Colon (tissue), 2 donors: ENCODE data around the gene DRG2.

Experiments
- FAIRE-seq: peaks from 2 replicates; lab custom pipeline; 2012; peaks lifted over from hg19 to GRCh38; lab: Jason Lieb, UNC
- donor health status: control.
- donor health status: control.

DRG2 gene

GRCh38 chr17:18117982-18118975, 30.5 kb downstream of the DRG2 start:
- FAIRE-seq = no peak

GRCh38 chr17:18119166-18119745, 31.5 kb downstream of the DRG2 start:
- no peak for FAIRE-seq

DNA sequence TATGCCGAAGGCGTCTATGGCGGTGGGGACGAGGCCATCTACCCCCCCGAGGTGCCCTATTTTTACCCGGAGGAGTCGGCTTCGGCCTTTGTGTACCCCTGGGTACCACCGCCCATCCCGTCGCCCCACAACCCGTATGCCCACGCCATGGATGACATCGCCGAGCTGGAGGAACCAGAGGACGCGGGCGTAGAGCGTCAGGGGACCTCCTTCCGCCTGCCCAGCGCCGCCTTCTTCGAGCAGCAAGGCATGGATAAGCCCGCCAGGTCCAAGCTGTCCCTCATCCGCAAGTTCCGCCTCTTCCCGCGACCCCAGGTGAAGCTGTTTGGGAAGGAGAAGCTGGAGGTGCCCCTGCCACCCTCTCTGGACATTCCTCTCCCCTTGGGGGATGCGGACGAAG, 32.2 kb downstream of the DRG2 start:
- no peak for FAIRE-seq

DNA sequence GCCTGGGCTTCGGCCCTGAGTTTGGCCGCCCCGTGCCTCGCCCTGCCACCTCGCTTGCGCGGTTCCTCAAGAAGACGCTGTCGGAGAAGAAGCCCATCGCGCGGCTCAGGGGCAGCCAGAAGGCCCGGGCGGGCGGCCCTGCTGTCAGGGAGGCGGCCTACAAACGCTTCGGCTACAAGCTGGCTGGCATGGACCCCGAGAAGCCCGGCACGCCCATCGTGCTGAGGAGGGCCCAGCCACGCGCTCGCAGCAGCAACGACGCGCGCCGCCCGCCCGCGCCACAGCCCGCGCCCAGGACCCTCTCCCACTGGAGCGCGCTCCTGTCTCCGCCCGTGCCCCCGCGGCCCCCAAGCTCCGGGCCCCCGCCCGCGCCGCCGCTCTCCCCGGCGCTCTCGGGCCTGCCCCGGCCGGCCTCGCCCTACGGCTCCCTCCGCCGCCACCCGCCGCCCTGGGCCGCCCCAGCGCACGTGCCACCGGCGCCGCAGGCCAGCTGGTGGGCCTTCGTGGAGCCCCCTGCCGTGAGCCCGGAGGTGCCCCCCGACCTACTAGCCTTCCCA, 32.8 kb downstream of the DRG2 start:
- no peak for FAIRE-seq

- no peak for FAIRE-seq
Observed at GRCh38 chr17:18121144-18121910, 33.6 kb downstream of the DRG2 start.

DNA sequence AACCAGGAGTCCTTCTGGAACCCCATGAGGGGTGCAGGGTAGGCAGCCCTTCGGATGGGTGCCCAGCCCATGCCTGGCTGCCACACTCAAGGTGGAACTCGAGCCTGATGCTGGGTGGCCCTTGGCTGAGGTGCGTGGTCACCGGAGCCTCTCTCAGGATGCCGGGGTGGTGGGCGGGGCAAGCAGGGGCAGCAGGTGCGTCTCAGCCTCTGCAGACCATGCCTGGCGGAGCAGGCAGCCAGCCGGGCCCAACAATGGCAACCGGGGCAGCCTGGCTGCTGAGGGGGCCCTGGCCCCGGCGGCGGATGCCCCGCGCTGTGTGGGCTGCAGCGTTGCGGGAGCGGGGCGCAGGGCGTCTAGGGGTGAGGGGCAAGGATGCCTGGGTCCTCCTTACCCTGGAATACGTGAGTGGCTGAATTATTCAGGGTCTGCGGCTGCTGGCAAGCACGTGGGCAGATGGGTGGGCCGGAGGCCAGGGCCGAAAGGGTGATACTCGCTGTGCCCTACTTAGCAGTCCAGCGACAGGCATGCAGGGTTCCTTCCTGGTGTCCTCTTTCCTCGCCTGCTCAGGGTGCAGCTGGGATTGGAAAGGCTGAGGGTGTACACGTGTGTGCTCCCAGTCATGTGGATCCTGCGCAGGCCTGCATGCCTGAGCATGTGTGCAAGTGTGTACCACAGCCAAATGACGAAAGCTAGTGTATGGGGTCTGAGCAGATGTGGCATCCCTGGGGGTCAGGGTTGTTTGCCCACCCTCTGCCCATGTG, 35.4 kb downstream of the DRG2 start:
- FAIRE-seq = no peak

GRCh38 chr17:18124345-18125126, 36.8 kb downstream of the DRG2 start:
- FAIRE-seq = no peak

DNA sequence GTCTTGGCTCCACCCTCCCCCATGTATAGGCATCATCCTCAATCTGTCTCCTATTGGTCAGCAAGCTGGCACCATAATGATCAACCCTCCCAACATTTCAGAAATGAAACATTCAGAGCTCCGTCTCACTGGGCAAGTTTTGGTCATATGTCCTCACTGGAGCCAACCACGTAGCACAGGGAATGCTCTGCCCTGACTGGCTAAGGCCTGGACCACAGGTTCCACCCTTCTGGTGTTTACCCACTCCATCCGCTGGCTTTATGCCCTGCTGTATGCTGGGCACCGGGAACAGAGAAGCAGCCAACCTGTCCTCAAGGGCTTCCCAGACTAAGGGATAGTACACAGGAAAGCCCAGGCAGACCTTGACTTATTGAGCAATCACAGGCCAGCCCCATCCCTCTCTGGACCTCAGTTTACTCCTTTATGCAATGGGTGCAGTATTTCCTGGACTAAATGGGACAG, 41.3 kb downstream of the DRG2 start:
- FAIRE-seq = no peak

DNA sequence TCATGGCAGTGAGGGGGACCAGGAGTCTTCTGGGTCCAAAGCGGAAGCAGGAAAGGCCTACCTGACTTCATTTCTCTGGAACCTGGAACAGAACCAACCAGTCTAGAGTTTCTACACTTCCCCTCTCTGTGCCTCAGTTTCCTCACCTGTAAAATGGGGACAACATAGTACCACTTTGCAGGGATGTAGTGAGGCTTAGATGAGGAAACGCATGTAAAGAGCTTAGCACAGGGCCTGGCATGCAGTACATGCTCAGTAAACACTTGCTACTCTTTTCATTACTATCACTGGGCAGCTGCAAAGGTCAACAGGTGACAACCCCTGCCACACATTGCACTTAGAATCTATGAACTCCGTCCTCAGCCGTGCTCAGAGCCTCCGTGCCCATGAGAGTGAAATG, 45.0 kb downstream of the DRG2 start:
- no peak for FAIRE-seq

DNA sequence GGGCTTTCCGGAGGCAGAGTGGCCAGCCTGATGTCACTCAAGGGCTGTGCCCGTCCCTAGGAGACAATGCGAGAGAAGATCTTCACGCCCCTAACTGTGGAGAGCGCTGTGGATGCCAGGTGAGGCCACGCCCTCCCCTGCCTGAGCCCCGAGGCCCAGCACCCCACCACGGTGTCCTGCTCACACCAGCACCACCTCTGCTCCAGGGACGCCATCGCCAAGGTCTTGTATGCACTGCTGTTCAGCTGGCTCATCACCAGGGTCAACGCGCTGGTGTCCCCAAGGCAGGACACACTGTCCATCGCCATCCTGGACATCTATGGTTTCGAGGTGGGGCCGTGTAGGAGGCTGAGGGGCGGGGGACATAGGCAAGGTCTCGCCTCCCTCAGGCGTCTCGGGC, 48.6 kb downstream of the DRG2 start:
- FAIRE-seq = no peak

DNA sequence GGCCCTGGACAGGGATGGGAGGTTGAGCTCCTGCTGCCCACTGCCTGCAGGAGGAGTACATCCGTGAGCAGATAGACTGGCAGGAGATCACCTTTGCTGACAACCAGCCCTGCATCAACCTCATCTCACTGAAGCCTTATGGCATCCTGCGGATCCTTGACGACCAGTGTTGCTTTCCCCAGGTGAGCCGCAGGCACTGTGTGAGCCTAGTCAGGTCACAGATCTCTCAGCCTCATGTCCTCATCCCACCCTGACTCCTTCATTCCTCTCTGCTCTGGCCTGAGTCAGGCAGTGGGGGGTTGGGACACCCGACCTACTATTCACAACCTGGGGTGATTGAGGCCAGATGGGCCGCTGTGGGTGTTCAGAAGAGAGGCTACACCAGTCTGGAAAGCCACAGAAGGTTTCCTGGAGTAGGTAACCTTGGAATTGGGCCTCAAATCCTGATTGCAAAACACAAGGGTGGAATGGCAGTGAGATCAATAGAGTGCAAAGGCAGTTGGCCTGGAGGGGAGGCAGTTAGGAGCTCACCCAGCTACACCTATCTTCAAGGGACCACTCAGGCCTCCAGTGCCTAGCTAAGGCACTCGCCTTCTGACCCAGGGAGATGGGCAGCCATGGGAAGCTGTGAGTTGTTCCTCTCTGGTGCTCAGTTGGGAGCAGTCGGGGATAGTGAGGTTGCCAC, 50.5 kb downstream of the DRG2 start:
- no peak for FAIRE-seq

GRCh38 chr17:18139092-18139491, 51.3 kb downstream of the DRG2 start:
- no peak for FAIRE-seq

DNA sequence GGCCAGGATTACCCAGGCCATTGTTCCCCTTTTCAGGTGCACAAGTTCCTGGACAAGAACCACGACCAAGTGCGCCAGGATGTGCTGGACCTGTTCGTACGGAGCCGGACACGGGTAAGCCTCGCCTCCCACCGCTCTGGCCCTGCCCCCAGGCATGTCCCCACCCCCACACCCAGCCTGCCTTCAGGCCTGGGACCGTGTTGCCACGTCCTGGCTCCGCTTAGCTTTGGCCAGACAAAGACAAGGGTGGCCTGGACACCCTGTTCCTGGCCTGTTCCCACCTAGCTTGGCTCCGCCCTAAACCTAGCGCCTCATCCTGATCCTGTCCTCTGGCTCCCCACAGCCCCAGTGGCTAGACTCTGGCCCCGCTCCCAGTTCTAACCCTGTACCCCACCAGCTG, 51.8 kb downstream of the DRG2 start:
- FAIRE-seq = no peak

DNA sequence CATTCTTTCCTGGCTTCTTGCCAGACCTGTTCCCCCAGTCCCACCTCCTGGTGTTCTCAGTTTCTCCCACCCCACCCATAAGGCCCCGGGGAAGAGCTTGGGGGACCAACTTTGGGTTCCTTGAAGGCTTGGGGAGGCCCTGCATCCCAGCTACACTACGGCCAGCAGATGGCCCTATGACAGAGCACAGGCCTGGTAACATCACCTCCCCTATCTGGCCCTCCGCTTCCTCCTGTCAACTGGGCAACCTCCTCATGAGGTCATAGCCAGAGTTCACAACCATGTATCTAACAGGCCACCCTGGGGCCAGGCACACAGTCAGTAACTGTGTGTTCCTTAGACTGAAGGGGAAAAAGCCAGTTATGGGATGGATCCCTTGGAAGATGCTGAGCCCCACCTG, 52.2 kb downstream of the DRG2 start:
- FAIRE-seq = no peak

DNA sequence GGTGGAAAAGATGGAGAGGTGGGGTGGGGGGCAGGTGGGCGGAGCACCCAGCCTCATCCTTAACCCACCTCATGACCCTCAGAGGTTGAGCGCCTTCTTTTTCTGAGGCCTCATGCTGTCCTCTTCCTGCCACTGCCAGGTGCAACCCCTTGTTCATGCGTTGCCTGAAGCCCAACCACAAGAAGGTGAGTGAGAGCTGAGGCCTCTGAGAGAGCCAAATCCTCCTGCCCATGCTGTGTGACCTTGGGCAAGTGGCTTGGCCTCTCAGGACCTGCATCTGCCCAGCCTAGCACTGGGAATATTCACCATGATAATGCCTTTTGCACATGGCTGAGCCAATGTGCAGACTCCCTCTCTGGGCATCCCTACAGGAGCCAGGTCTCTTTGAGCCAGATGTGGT, 52.9 kb downstream of the DRG2 start:
- FAIRE-seq = no peak

DNA sequence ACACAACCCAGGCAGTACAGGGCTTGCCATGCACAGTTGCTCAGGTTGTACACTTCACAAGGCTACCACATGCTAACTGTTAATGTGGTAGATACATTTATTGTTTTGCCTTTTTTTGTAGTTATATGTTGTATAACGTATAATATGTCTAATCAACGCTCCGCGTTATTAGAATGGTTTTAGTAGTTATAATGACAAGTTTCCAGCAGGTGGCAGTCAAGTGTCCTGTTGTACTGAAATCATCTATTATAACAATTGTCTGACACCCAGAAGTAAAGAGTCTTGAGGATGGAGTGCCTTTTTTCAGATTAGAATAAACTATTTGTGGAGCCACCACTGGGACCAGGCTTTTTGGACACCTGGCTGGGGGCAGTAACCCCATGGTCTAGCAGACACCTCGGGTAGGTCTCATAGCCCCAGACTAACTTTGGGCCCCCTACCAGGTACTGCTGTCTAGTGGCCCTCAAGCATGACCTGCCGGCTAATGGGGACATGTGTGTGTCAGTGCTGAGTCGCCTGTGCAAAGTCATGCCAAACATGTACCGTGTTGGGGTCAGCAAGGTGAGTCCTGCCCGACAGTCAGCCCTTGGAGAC, 53.6 kb downstream of the DRG2 start:
- FAIRE-seq = no peak

- FAIRE-seq = no peak
Observed at GRCh38 chr17:18142417-18142816, 54.7 kb downstream of the DRG2 start.

DNA sequence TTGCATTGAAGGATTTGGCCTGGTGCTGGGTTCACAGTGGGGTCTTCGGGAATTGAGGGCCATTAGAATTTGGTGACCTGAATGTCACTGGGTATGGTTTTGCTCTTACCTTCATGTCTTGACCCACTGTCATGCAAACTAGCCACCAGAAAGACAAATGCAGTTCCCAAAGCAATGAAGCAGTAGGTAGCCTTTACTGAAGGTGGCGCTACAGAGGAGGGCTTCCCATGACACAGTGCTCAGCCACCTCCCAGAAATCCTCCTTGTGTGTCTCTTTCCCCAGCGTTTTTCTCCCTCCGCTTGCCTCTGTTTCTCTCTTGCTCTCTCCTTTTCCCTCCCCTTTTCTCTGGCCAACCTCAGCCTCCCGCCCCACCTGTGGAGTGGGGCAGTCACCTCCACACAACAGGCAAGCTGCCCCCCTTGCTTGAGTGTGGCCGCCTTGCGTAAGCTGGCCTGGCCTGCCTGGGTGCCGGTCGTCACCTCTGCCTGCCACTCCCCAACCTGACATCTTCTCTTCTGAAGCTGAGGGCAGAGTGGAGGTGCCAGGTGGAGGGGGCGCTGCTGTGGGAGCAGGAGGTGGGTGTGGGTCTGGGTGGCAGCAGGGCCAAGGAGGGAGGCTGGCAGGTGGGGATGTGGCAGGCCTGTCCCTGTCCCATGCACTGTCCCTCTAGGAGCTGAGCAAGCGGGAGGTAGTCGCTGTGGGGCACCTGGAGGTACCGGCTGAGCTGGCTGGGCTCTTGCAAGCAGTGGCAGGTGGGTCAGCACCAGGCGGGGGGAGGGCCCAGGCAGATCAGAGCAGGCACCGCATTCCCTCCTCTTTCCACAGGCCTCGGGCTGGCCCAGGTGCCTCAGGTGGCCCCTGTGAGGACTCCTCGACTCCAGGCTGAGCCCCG, 55.5 kb downstream of the DRG2 start:
- FAIRE-seq = no peak

DNA sequence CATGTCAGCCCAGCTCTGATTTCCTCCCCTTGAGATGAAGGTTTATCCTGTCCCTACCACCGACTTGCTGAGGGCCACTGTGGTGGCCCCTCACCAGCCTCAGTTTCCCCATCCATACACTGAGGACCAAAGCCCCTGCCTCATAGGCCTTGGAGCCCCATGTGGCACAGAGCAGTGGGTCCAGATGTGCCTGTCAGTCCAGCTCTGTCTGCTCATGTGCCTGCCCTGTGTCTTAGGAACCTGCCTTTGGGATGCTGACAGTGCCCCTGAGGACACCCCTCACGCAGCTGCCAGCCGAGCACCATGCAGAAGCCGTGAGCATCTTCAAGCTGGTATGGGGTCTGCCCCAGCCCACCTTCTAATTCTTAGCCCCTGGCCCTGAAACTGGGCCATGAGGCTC, 56.5 kb downstream of the DRG2 start:
- no peak for FAIRE-seq
